Ishikawa (cell line): ENCODE data around the gene SPEF2.

Source experiments
- CEBPB ChIP-seq: IDR thresholded peaks from 2 replicates; pipeline ENCODE4 v1.6.1; 2012
- EGR1 ChIP-seq: IDR thresholded peaks from 2 replicates; pipeline ENCODE4 v1.6.1; 2012
- EP300 ChIP-seq: IDR thresholded peaks from 2 replicates; pipeline ENCODE4 v1.6.1; 2012; ENCODE audit warnings: borderline replicate concordance
- MAX ChIP-seq: IDR thresholded peaks from 2 replicates; pipeline ENCODE4 v1.6.1; 2012
- REST ChIP-seq: IDR thresholded peaks from 2 replicates; pipeline ENCODE4 v1.6.1; 2012; ENCODE audit warnings: low read depth, mild to moderate bottlenecking
- TAF1 ChIP-seq: IDR thresholded peaks from 2 replicates; pipeline ENCODE4 v1.6.1; 2012; ENCODE audit warnings: low read depth, mild to moderate bottlenecking
- TCF12 ChIP-seq: IDR thresholded peaks from 2 replicates; pipeline ENCODE4 v1.6.1; 2012; ENCODE audit warnings: low read depth
- TEAD4 ChIP-seq: IDR thresholded peaks from 2 replicates; pipeline ENCODE4 v1.6.1; 2012
- USF1 ChIP-seq: IDR thresholded peaks from 2 replicates; pipeline ENCODE4 v1.6.1; 2012
- YY1 ChIP-seq: IDR thresholded peaks from 2 replicates; pipeline ENCODE4 v1.6.1; 2012; ENCODE audit warnings: low read depth

GRCh38 chr5:35847961-35848360 is 230.3 kb downstream of the SPEF2 start:
- no peak for TF ChIP-seq REST
- no peak for TF ChIP-seq MAX
- no peak for TF ChIP-seq USF1
- TF ChIP-seq CEBPB: no peak
- TF ChIP-seq TEAD4: no peak
- no peak for TF ChIP-seq EP300
- TF ChIP-seq TCF12: no peak
- no peak for TF ChIP-seq YY1
- TF ChIP-seq EGR1: no peak
- TF ChIP-seq TAF1: no peak
